PFSK-1 (cell line): ENCODE results near the gene DNAH17.

Experiments
- FOXP2 ChIP-seq: optimal IDR thresholded peaks from 2 replicates; pipeline ENCODE3; 2011; ENCODE audit warnings: borderline replicate concordance, control low read depth, inconsistent platforms; ENCODE audit not compliant: insufficient read depth; ENCODE audit errors: extremely low read length, extremely low read depth
- POLR2AphosphoS5 ChIP-seq: IDR thresholded peaks from 2 replicates; pipeline ENCODE4 v1.6.1; 2012; ENCODE audit warnings: low read depth, mild to moderate bottlenecking, control low read depth, low read length, moderate library complexity
- REST ChIP-seq, 2 experiments: IDR thresholded peaks; 2 replicates each; pipeline versions ENCODE4 v1.6.1 to v1.8.0; 2011 to 2012; ENCODE audit warnings: low read depth in 2 of 2, low read length in 2 of 2, control low read depth in 1 of 2, inconsistent platforms in 1 of 2, mild to moderate bottlenecking in 1 of 2, moderate library complexity in 1 of 2; ENCODE audit not compliant: insufficient read depth in 1 of 2
- SIN3A ChIP-seq: IDR thresholded peaks from 2 replicates; pipeline ENCODE4 v1.6.1; 2012; ENCODE audit warnings: mild to moderate bottlenecking, low read length, moderate library complexity, borderline replicate concordance; ENCODE audit not compliant: insufficient read depth
- TAF1 ChIP-seq: IDR thresholded peaks from 2 replicates; pipeline ENCODE4 v1.6.1; 2012; ENCODE audit warnings: low read length, control low read depth, borderline replicate concordance; ENCODE audit not compliant: insufficient read depth

Gene DNAH17

DNA sequence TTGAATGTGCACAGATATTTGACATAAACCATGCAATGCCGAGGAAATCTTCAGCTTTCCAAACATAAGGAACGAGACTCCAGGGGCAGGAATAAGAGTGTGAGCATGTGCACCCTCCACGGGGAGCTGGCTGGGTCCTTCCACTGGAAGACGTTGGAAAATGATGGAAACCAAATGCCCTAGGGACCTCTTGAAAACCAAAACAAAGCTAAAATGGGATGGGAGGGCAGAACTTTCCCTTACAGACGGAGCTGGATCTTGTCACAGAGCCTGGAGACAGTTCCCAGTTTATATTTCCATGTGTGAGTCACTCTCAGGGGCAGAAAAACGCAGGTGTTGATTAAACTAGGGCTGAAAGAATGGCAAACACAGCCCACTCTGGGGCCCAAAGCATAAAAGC, 34.4 kb upstream of the DNAH17 start:
- TF ChIP-seq TAF1 (no peak), REST (IDR thresholded peaks at IDR 0.05; ENCODE audit: insufficient read depth in 1 of 2, low read depth in 2 of 2, low read length in 2 of 2) (no peak; a peak in 1 of 4 replicates), POLR2AphosphoS5 (no peak), FOXP2 (no peak), SIN3A (no peak)

DNA sequence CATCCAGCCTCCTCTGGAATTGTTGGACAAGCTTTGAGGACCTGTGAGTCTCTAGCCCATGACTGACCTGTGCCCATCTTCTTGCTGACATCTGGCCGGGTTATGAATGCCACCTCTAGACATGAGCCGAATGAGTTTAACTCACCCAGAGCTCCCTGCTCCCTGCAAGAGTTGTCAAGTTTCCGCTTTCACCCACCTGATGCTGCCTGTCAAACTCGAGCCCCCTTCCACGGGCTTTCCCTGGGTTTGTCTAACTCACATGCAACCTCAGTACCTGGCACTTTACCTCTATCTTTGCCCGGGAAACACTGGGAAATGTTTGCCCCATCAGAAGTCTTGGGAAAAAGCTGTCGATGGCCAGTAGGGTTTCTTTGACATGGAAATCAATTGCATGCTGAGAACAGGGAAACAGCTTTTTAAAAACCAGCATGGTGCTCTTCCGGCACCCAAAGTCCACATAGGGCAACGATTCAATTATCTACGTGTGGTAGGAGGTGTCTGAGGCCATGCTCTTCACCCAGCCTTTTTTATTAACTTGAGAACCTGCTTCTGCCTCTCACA, 33.8 kb upstream of the DNAH17 start:
- TF ChIP-seq TAF1 (no peak), SIN3A (no peak), REST (IDR thresholded peaks at IDR 0.05; ENCODE audit: insufficient read depth in 1 of 2, low read depth in 2 of 2, low read length in 2 of 2) (no peak), FOXP2 (no peak), POLR2AphosphoS5 (no peak)

- no peak for TF ChIP-seq FOXP2
- TF ChIP-seq SIN3A = no peak
- no peak for TF ChIP-seq POLR2AphosphoS5
- no peak for TF ChIP-seq REST (IDR thresholded peaks at IDR 0.05; ENCODE audit: insufficient read depth in 1 of 2, low read depth in 2 of 2, low read length in 2 of 2)
- TF ChIP-seq TAF1 = no peak
Measured at GRCh38 chr17:78609191-78609641, 32.0 kb upstream of the DNAH17 start.

GRCh38 chr17:78608804-78609186, 31.6 kb upstream of the DNAH17 start:
- TF ChIP-seq TAF1 (no peak), POLR2AphosphoS5 (no peak), SIN3A (no peak), FOXP2 (no peak), REST (IDR thresholded peaks at IDR 0.05; ENCODE audit: insufficient read depth in 1 of 2, low read depth in 2 of 2, low read length in 2 of 2) (no peak)

GRCh38 chr17:78608122-78608803, 31.1 kb upstream of the DNAH17 start:
- TF ChIP-seq POLR2AphosphoS5 (no peak), TAF1 (no peak), SIN3A (no peak), REST (IDR thresholded peaks at IDR 0.05; ENCODE audit: insufficient read depth in 1 of 2, low read depth in 2 of 2, low read length in 2 of 2) (no peak), FOXP2 (no peak)
